ENCODE data around the gene REXO5. TPM values are rescaled to one million over a fixed set of nuclear protein-coding genes. Genes with fewer than 3 reads are reported as not detected.
"Not testable (repeated sequence)": the region's sequence is repeated elsewhere in the genome, so short reads cannot be mapped to it uniquely, and the experiment has no call there.

The REXO5 gene
- total RNA-seq, 4 donors from 2014 or later, result 0.88 to 16.6 (median 6.2) TPM; not detected in 1

GRCh38 chr16:20798364-20798763 is 8.0 kb upstream of the REXO5 start:
- Histone ChIP-seq H3K27ac (no peak overlapping the region), H3K4me1 (no peaks in the 10 kb centered on the region), H3K9me3 (no peaks in the 10 kb centered on the region), H3K4me3 (no peak overlapping the region), H3K36me3 (no peaks in the 10 kb centered on the region), H3K27me3 (no peaks in the 10 kb centered on the region)
- TF ChIP-seq CTCF (IDR thresholded peaks at IDR 0.05) (no peak), POLR2A (IDR thresholded peaks at IDR 0.05) (no peak)
- no peak for DNase-seq
- intact Hi-C loops (cut with DNase I; ENCODE audit: low total_unique reads), result no loop called here

GRCh38 chr16:20799599-20799998 is 6.7 kb upstream of the REXO5 start:
- Histone ChIP-seq H3K9me3 (no peaks in the 10 kb centered on the region), H3K27me3 (no peaks in the 10 kb centered on the region), H3K4me1 (no peaks in the 10 kb centered on the region), H3K36me3 (no peaks in the 10 kb centered on the region), H3K27ac (no peak overlapping the region), H3K4me3 (no peak overlapping the region)
- no peak for TF ChIP-seq POLR2A (IDR thresholded peaks at IDR 0.05)
- TF ChIP-seq CTCF (IDR thresholded peaks at IDR 0.05), result peak; percentile 35 to 53 (median 48)
- DNase-seq, result no peak
- intact Hi-C loops (cut with DNase I; ENCODE audit: low total_unique reads), result no loop called here

GRCh38 chr16:20801278-20801677 is 5.0 kb upstream of the REXO5 start:
- intact Hi-C loops (cut with DNase I; ENCODE audit: low total_unique reads), result no loop called here
- H3K36me3 ChIP-seq, result no peaks in the 10 kb centered on the region
- H3K27ac ChIP-seq, result no peak overlapping the region
- no peaks in the 10 kb centered on the region for H3K27me3 ChIP-seq
- TF ChIP-seq POLR2A (IDR thresholded peaks at IDR 0.05), result no peak
- TF ChIP-seq CTCF (IDR thresholded peaks at IDR 0.05), result no peak
- H3K9me3 ChIP-seq, result no peaks in the 10 kb centered on the region
- H3K4me1 ChIP-seq, result no peaks in the 10 kb centered on the region
- no peak overlapping the region for H3K4me3 ChIP-seq
- no peak for DNase-seq

GRCh38 chr16:20803192-20803560 is 3.2 kb upstream of the REXO5 start:
- Histone ChIP-seq H3K4me1 (no peaks in the 10 kb centered on the region), H3K9me3 (no peaks in the 10 kb centered on the region), H3K4me3 (no peak overlapping the region), H3K36me3 (no peaks in the 10 kb centered on the region), H3K27ac (no peak overlapping the region), H3K27me3 (no peaks in the 10 kb centered on the region)
- DNase-seq, result no peak
- intact Hi-C loops (cut with DNase I; ENCODE audit: low total_unique reads), result no loop called here
- no peak for TF ChIP-seq POLR2A (IDR thresholded peaks at IDR 0.05)
- TF ChIP-seq CTCF (IDR thresholded peaks at IDR 0.05), result no peak

- DNase-seq, result no peak
- Histone ChIP-seq H3K4me3 (no peak overlapping the region), H3K27ac (no peak overlapping the region), H3K36me3 (no peaks in the 10 kb centered on the region), H3K4me1 (no peaks in the 10 kb centered on the region), H3K27me3 (no peaks in the 10 kb centered on the region), H3K9me3 (no peaks in the 10 kb centered on the region)
- TF ChIP-seq POLR2A (IDR thresholded peaks at IDR 0.05) (no peak), CTCF (IDR thresholded peaks at IDR 0.05) (no peak)
- intact Hi-C loops (cut with DNase I; ENCODE audit: low total_unique reads), result no loop called here
These were observed 2.6 kb upstream of the REXO5 start for GRCh38 chr16:20803561-20804214.

- H3K27me3 ChIP-seq; H3K4me1 ChIP-seq; intact Hi-C loops (cut with DNase I; ENCODE audit: low total_unique reads); H3K9me3 ChIP-seq; H3K36me3 ChIP-seq: not testable (repeated sequence)
- peak in 1 of 2 donors; percentile 22 for DNase-seq
- Histone ChIP-seq H3K27ac (peak overlapping the region; percentile 90 to 95), H3K4me3 (peak overlapping the region; percentile 73 to 79)
These were observed 601 bp upstream of the REXO5 start for GRCh38 chr16:20805684-20806167.

All from uterus (tissue), 4 donors.